A673 (cell line): ENCODE measurements around the gene SLX9. TPM values are rescaled to one million over a fixed set of nuclear protein-coding genes. Genes with fewer than 3 reads are reported as not detected.

Source experiments
- BruUV-seq: library from RNA; stranded (reverse); fragments of 400-500 nt; replicated peaks from 2 replicates; lab custom pipeline; 2021; lab: Mats Ljungman, UMichigan
- CTCF ChIA-PET: fragments of 300-600 bp; sonication (Branson Sonifier 250); formaldehyde crosslinking; loops from one replicate; lab custom pipeline; 2022; ENCODE audit warnings: antibody characterized with exemption; lab: Charles Lee
- POLR2A ChIA-PET: fragments of 300-600 bp; sonication (Branson Sonifier 250); formaldehyde crosslinking; loops from one replicate; lab custom pipeline; 2022; ENCODE audit warnings: antibody characterized with exemption; ENCODE audit not compliant: low non-redundant PET; lab: Charles Lee
- DNase-seq: peaks from one replicate; pipeline ENCODE4 v3.0.0-alpha.2; 2015; ENCODE audit warnings: low spot score
- H3K27ac ChIP-seq: fragments of 200-600 bp; sonication (generic); 2 replicates; pipeline ENCODE4 v1.5.1; 2016; ENCODE audit warnings: mixed run types, low read depth, mild to moderate bottlenecking, mixed read lengths, antibody characterized with exemption, low read length; ENCODE audit not compliant: poor library complexity, severe bottlenecking
- H3K27me3 ChIP-seq: fragments of 200-600 bp; sonication (generic); replicated peaks from 2 replicates; pipeline ENCODE4 v1.6.1; 2017; ENCODE audit warnings: mixed run types, low read depth, mild to moderate bottlenecking, mixed read lengths, antibody characterized with exemption, low read length; ENCODE audit not compliant: insufficient read depth, poor library complexity
- H3K36me3 ChIP-seq: fragments of 200-600 bp; sonication (generic); 2 replicates; pipeline ENCODE4 v1.6.1; 2016; ENCODE audit warnings: mixed run types, mild to moderate bottlenecking, mixed read lengths, antibody characterized with exemption, low read length; ENCODE audit not compliant: insufficient read depth, poor library complexity, severe bottlenecking
- H3K4me1 ChIP-seq: fragments of 200-600 bp; sonication (generic); 2 replicates; pipeline ENCODE4 v1.6.1; 2017; ENCODE audit warnings: mixed run types, mild to moderate bottlenecking, mixed read lengths, antibody characterized with exemption, low read length; ENCODE audit not compliant: insufficient read depth, poor library complexity, severe bottlenecking
- H3K4me3 ChIP-seq: fragments of 200-600 bp; sonication (generic); 2 replicates; pipeline ENCODE4 v1.5.1; 2016; ENCODE audit warnings: low read depth, mixed run types, mild to moderate bottlenecking, mixed read lengths, low read length; ENCODE audit not compliant: poor library complexity, severe bottlenecking
- H3K9me3 ChIP-seq: fragments of 200-600 bp; sonication (generic); 2 replicates; pipeline ENCODE4 v1.6.1; 2016; ENCODE audit warnings: mixed run types, low read depth, mild to moderate bottlenecking, mixed read lengths, antibody characterized with exemption, low read length; ENCODE audit not compliant: poor library complexity, severe bottlenecking
- CTCF ChIP-seq: fragments of 300-800, 200-600 bp; sonication (generic); conservative IDR thresholded peaks from 2 replicates; pipeline ENCODE4 v1.5.1; 2017; ENCODE audit warnings: low read depth, mild to moderate bottlenecking, antibody characterized with exemption, low read length, moderate library complexity, mixed read lengths
- EZH2 ChIP-seq: fragments of 200-600 bp; sonication (generic); IDR thresholded peaks from 2 replicates; pipeline ENCODE4 v1.6.1; 2017; ENCODE audit warnings: borderline replicate concordance, low read depth, mild to moderate bottlenecking, mixed read lengths, antibody characterized with exemption, low read length; ENCODE audit not compliant: poor library complexity, severe bottlenecking
- intact Hi-C: fragments of 100-400 bp; cut with micrococcal nuclease; formaldehyde crosslinking; loops from one replicate; pipeline ENCODE4 v1.10.0; 2022; ENCODE audit not compliant: unreplicated experiment
- total RNA-seq: library from RNA; stranded (reverse); gene quantifications from 2 replicates; pipeline ENCODE4 v1.2.3, GENCODE V29; 2021

Gene SLX9
- total RNA-seq, 1 experiment from 2014 or later = 114 TPM

- peak overlapping the region; percentile 100 for H3K27ac ChIP-seq
- TF ChIP-seq CTCF = no peak
- no peak for TF ChIP-seq EZH2
- intact Hi-C loops = no loop called here
- no peaks in the 10 kb centered on the region for H3K27me3 ChIP-seq
- H3K36me3 ChIP-seq = peaks cover 17% of the 10 kb centered on the region
- no peaks in the 10 kb centered on the region for H3K9me3 ChIP-seq
- ChIA-PET POLR2A (interaction anchor here (0.6 kb wide), 1 partner anchor 15 kb away, joined by 4 read pairs; no protein-coding TSS in a partner anchor), CTCF (no interaction called here)
- no TSS peak for BruUV-seq
- peaks cover 56% of the 10 kb centered on the region for H3K4me1 ChIP-seq
- DNase-seq = no peak
- H3K4me3 ChIP-seq = no peak overlapping the region
These were observed 10.5 kb upstream of the SLX9 start for GRCh38 chr21:44929242-44929798.

- Histone ChIP-seq H3K9me3 (no peaks in the 10 kb centered on the region), H3K4me1 (peaks cover 57% of the 10 kb centered on the region), H3K4me3 (no peak overlapping the region), H3K36me3 (peaks cover 23% of the 10 kb centered on the region), H3K27me3 (no peaks in the 10 kb centered on the region), H3K27ac (peak overlapping the region; percentile 100)
- ChIA-PET CTCF (no interaction called here), POLR2A (no interaction called here)
- intact Hi-C loops = loop anchor here (2.0 to 5.0 kb wide), 4 partner anchors 38 to 178 kb away; partner anchors contain the start of gene UBE2G2
- no peak for DNase-seq
- no TSS peak for BruUV-seq
- no peak for TF ChIP-seq EZH2
- no peak for TF ChIP-seq CTCF
These were observed 9.9 kb upstream of the SLX9 start for GRCh38 chr21:44929799-44930542.

GRCh38 chr21:44930543-44930981 lies 9.3 kb upstream of the SLX9 start:
- no peaks in the 10 kb centered on the region for H3K27me3 ChIP-seq
- H3K4me3 ChIP-seq = peak overlapping the region; percentile 65
- H3K4me1 ChIP-seq = peaks cover 63% of the 10 kb centered on the region
- TF ChIP-seq EZH2 (no peak), CTCF (no peak)
- intact Hi-C loops = loop anchor here (2.0 to 5.0 kb wide), 4 partner anchors 38 to 178 kb away; partner anchors contain the start of gene UBE2G2
- peak overlapping the region; percentile 100 for H3K27ac ChIP-seq
- ChIA-PET POLR2A (interaction anchor here (1.0 kb wide), 1 partner anchor 420 kb away, joined by 4 read pairs; no protein-coding TSS in a partner anchor), CTCF (interaction anchor here (1.2 kb wide), 1 partner anchor 131 kb away, joined by 3 read pairs; no protein-coding TSS in a partner anchor)
- H3K36me3 ChIP-seq = peaks cover 29% of the 10 kb centered on the region
- no peaks in the 10 kb centered on the region for H3K9me3 ChIP-seq
- BruUV-seq = no TSS peak
- DNase-seq = peak; percentile 87
